GM23248 (cell line): Measurements from ENCODE around the gene ADAMTSL1. TPM values are rescaled to one million over a fixed set of nuclear protein-coding genes. Genes with fewer than 3 reads are reported as not detected.

Experiments
- DNase-seq: peaks from one replicate; pipeline ENCODE4 v3.0.0-alpha.2; 2015
- H2AFZ ChIP-seq: fragments of 200-600 bp; sonication (generic); 2 replicates; pipeline ENCODE4 v1.6.1; 2016; ENCODE audit warnings: antibody characterized with exemption
- H3F3A ChIP-seq: fragments of 200-600 bp; sonication (generic); 2 replicates; pipeline ENCODE4 v1.6.1; 2016; ENCODE audit warnings: mild to moderate bottlenecking, antibody characterized with exemption, mixed run types; ENCODE audit not compliant: insufficient read depth
- H3K27ac ChIP-seq: fragments of 200-600 bp; sonication (generic); 2 replicates; pipeline ENCODE4 v1.5.1; 2016; ENCODE audit warnings: mild to moderate bottlenecking
- H3K27me3 ChIP-seq: fragments of 200-600 bp; sonication (generic); replicated peaks from 2 replicates; pipeline ENCODE4 v1.6.1; 2016; ENCODE audit warnings: mild to moderate bottlenecking; ENCODE audit not compliant: insufficient read depth
- H3K36me3 ChIP-seq: fragments of 200-600 bp; sonication (generic); 2 replicates; pipeline ENCODE4 v1.6.1; 2016; ENCODE audit warnings: low read depth, mild to moderate bottlenecking
- H3K4me1 ChIP-seq: fragments of 200-600 bp; sonication (generic); 2 replicates; pipeline ENCODE4 v1.6.1; 2016; ENCODE audit warnings: mild to moderate bottlenecking; ENCODE audit not compliant: insufficient read depth
- H3K4me2 ChIP-seq: fragments of 200-600 bp; sonication (generic); one replicate; pipeline ENCODE4 v1.6.1; 2016; ENCODE audit warnings: mild to moderate bottlenecking; ENCODE audit not compliant: unreplicated experiment
- H3K4me3 ChIP-seq: fragments of 200-600 bp; sonication (generic); 2 replicates; pipeline ENCODE4 v1.5.1; 2016; ENCODE audit warnings: mild to moderate bottlenecking
- H3K79me2 ChIP-seq: fragments of 200-600 bp; sonication (generic); 2 replicates; pipeline ENCODE4 v1.6.1; 2016; ENCODE audit warnings: mild to moderate bottlenecking; ENCODE audit not compliant: insufficient read depth
- H3K9ac ChIP-seq: fragments of 200-600 bp; sonication (generic); 2 replicates; pipeline ENCODE4 v1.6.1; 2016; ENCODE audit warnings: mild to moderate bottlenecking
- H3K9me2 ChIP-seq: fragments of 200-600 bp; sonication (generic); 2 replicates; pipeline ENCODE4 v1.6.1; 2016; ENCODE audit warnings: mixed run types, mild to moderate bottlenecking, moderate library complexity; ENCODE audit not compliant: insufficient read depth
- H3K9me3 ChIP-seq: fragments of 200-600 bp; sonication (generic); one replicate; pipeline ENCODE4 v1.6.1; 2017; ENCODE audit warnings: low read depth
- H4K20me1 ChIP-seq: fragments of 200-600 bp; sonication (generic); 2 replicates; pipeline ENCODE4 v1.6.0; 2016; ENCODE audit not compliant: insufficient read depth
- EZH2 ChIP-seq: fragments of 200-600 bp; sonication (generic); IDR thresholded peaks from 2 replicates; pipeline ENCODE4 v1.6.1; 2018; ENCODE audit warnings: antibody characterized with exemption, mild to moderate bottlenecking; ENCODE audit not compliant: insufficient read depth, poor library complexity, severe bottlenecking
- EZH2phosphoT487 ChIP-seq: fragments of 200-600 bp; sonication (generic); IDR thresholded peaks from 2 replicates; pipeline ENCODE4 v1.6.1; 2018; ENCODE audit warnings: antibody characterized with exemption, moderate library complexity, mild to moderate bottlenecking, low read depth; ENCODE audit not compliant: insufficient read depth
- WGBS, 2 experiments: methylation state at CpG; one replicate each; pipeline ENCODE4 v1.1.6; 2015 to 2017; ENCODE audit warnings: low lambda C conversion rate in 2 of 2, low coverage in 1 of 2; ENCODE audit errors: missing lambda C conversion rate in 2 of 2; 5-methylcytosine and 5-hydroxymethylcytosine counted together
- in situ Hi-C: fragments of 300-500 bp; cut with MboI; formaldehyde crosslinking; loops from 2 replicates; pipeline ENCODE4 v1.15.0; 2020
- polyA plus RNA-seq: library from polyadenylated mRNA; unstranded; fragments of >200 nt; fragmentation: Nextera tagmentation; extraction: Ambion mirVana; gene quantifications from 2 replicates; pipeline ENCODE4 v1.2.1, GENCODE V29; 2016
- total RNA-seq: library from RNA; depleted of rRNA; stranded (reverse); fragments of >200 nt; shearing (Covaris generic); gene quantifications from 2 replicates; pipeline ENCODE4 v1.2.3, GENCODE V29; 2014

ADAMTSL1 gene
- total and polyA plus RNA-seq, 2 experiments from 2014 or later, result 77.0 to 273 TPM

GRCh38 chr9:18771763-18772162 lies 297.8 kb downstream of the ADAMTSL1 start:
- Histone ChIP-seq H3K27ac (no peak overlapping the region), H3K4me3 (no peak overlapping the region), H3K27me3 (no peaks in the 10 kb centered on the region), H4K20me1 (no peaks in the 10 kb centered on the region), H3K9me3 (no peaks in the 10 kb centered on the region), H2AFZ (no peak overlapping the region), H3K9me2 (no peaks in the 10 kb centered on the region), H3K9ac (no peak overlapping the region), H3K4me2 (no peak overlapping the region), H3K79me2 (0 out of 2 replicates have a peak, but pooled peaks cover 6% of the 10 kb centered on the region), H3F3A (peaks cover 35% of the 10 kb centered on the region), H3K36me3 (peaks cover 68% of the 10 kb centered on the region), H3K4me1 (no peaks in the 10 kb centered on the region)
- WGBS, 2 experiments, result 68 to 72% methylated on average over 4 of the region's 4 CpGs
- no peak for TF ChIP-seq EZH2phosphoT487
- no peak for TF ChIP-seq EZH2
- no peak for DNase-seq
- in situ Hi-C loops, result no loop called here

DNA sequence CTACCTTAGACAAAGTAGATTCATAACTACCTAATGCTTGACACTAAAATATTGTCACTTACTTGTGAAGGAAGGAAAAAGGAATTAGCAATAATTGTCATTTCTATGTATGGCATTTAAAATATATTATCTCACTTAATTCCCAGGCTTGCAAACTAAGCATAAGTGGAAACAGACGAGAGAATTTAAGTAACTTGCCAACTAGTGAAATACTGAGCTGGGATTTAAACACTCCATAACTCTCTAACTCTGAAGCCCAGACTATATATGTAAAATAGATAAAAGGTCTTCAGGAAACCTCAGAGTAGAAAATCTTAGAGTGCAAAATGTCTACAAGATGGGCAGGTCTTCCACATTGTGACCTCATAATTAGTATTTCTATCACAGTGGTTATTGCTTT lies 301.3 kb downstream of the ADAMTSL1 start:
- Histone ChIP-seq H2AFZ (no peak overlapping the region), H3K4me1 (no peaks in the 10 kb centered on the region), H3K27ac (no peak overlapping the region), H4K20me1 (no peaks in the 10 kb centered on the region), H3K4me2 (no peak overlapping the region), H3K79me2 (peaks cover 24% of the 10 kb centered on the region), H3K36me3 (peaks cover 81% of the 10 kb centered on the region), H3F3A (peaks cover 33% of the 10 kb centered on the region), H3K9ac (no peak overlapping the region), H3K4me3 (no peak overlapping the region), H3K9me3 (no peaks in the 10 kb centered on the region), H3K9me2 (no peaks in the 10 kb centered on the region), H3K27me3 (no peaks in the 10 kb centered on the region)
- no peak for TF ChIP-seq EZH2phosphoT487
- TF ChIP-seq EZH2, result no peak
- in situ Hi-C loops, result no loop called here
- no peak for DNase-seq
- WGBS, 2 experiments, result 95 to 96% methylated on average over 1 of the region's 1 CpG

DNA sequence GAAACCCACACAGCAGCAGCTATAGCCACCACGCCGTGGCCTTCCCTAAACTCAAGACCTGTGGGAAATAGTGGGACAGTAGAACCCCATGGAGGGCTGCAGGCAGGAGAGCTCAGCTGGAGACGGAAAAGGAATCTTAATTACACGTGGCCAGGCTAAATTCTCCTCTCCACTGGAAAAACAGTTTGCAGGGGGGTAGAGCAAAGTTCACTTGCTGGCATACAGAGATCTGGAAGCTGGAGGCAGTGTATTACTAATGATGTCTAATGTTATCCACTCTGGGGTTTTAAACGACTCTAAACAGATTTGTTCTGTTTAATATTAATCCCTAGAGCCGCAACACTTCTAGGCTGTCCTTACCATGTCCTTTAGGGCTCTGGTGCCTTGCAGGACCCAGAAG lies 302.0 kb downstream of the ADAMTSL1 start:
- peaks cover 31% of the 10 kb centered on the region for H3K79me2 ChIP-seq
- H2AFZ ChIP-seq, result no peak overlapping the region
- H4K20me1 ChIP-seq, result no peaks in the 10 kb centered on the region
- H3K9ac ChIP-seq, result no peak overlapping the region
- H3K9me3 ChIP-seq, result no peaks in the 10 kb centered on the region
- no peaks in the 10 kb centered on the region for H3K9me2 ChIP-seq
- H3K4me3 ChIP-seq, result no peak overlapping the region
- H3F3A ChIP-seq, result peaks cover 29% of the 10 kb centered on the region
- H3K36me3 ChIP-seq, result peaks cover 78% of the 10 kb centered on the region
- no peak for DNase-seq
- H3K4me1 ChIP-seq, result no peaks in the 10 kb centered on the region
- no peak overlapping the region for H3K4me2 ChIP-seq
- no peak overlapping the region for H3K27ac ChIP-seq
- H3K27me3 ChIP-seq, result no peaks in the 10 kb centered on the region
- WGBS, 2 experiments, result 84 to 85% methylated on average over 6 of the region's 6 CpGs
- TF ChIP-seq EZH2phosphoT487, result no peak
- in situ Hi-C loops, result no loop called here

- H4K20me1 ChIP-seq, result no peaks in the 10 kb centered on the region
- no peak overlapping the region for H3K27ac ChIP-seq
- no peaks in the 10 kb centered on the region for H3K9me2 ChIP-seq
- no peak for TF ChIP-seq EZH2
- no peaks in the 10 kb centered on the region for H3K27me3 ChIP-seq
- H3K79me2 ChIP-seq, result peaks cover 41% of the 10 kb centered on the region
- H3K4me2 ChIP-seq, result no peak overlapping the region
- in situ Hi-C loops, result no loop called here
- peaks cover 27% of the 10 kb centered on the region for H3F3A ChIP-seq
- no peaks in the 10 kb centered on the region for H3K9me3 ChIP-seq
- H3K36me3 ChIP-seq, result peaks cover 71% of the 10 kb centered on the region
- no peak overlapping the region for H3K4me3 ChIP-seq
- H3K4me1 ChIP-seq, result no peaks in the 10 kb centered on the region
- no peak for DNase-seq
- no peak overlapping the region for H2AFZ ChIP-seq
- no peak overlapping the region for H3K9ac ChIP-seq
- WGBS, 2 experiments, result 97 to 98% methylated on average over 42 to 73 of the region's 73 CpGs
Measured at GRCh38 chr9:18776836-18777820, 303.2 kb downstream of the ADAMTSL1 start.
